A673 (cell line): ENCODE measurements around the gene PLEKHM1.
"Not testable (repeated sequence)": the region's sequence is repeated elsewhere in the genome, so short reads cannot be mapped to it uniquely, and the experiment has no call there.

Source experiments
- EZH2 ChIP-seq: fragments of 200-600 bp; sonication (generic); IDR thresholded peaks from 2 replicates; pipeline ENCODE4 v1.6.1; 2017; ENCODE audit warnings: borderline replicate concordance, low read depth, mild to moderate bottlenecking, mixed read lengths, antibody characterized with exemption, low read length; ENCODE audit not compliant: poor library complexity, severe bottlenecking
- TF ChIP-seq, protein P1 (sequence below): fragments of 300-800, 200-600 bp; sonication (generic); conservative IDR thresholded peaks from 2 replicates; pipeline ENCODE4 v1.5.1; 2017; ENCODE audit warnings: low read depth, mild to moderate bottlenecking, antibody characterized with exemption, low read length, moderate library complexity, mixed read lengths

DNA sequence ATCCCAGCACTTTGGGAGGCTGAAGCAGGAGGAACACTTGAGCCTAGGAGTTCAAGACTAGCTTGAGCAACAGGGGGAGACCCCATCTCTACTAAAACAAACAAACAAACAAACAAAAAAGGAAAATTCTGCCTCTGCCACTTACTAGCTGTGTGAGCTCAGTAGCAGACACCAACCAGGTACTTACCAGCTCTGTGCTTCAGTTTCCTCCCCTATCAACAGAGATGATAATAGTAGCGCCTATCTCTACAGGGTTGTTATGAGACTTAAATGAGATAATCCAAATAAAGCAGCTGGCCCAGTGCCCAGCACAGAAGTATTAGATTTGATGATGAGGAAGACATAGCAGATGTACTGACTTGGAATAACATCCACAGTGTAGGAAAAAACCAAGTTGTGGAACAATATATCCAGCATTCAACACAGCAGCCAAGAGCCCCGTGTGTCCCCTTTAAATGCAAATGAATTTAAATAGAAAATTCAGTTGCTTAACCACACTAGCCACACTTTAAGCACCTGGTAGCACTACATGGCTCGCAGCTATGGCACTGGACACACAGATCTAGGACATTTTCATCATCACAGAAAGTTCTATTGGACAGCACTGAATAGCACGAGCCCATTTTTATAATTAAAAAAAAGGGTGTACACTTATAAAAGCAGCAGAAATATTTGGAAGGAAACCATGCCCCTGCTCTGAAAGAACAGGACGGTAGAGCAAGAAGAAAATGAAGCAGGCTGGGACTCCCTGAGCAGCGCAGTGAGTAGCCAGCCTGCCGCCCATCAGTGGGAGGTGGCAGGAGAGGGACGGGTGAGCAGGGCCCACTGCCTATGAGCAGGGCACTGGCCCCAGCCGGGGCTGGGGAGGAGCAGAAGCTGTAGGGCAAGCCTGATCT lies 37.9 kb downstream of the PLEKHM1 start:
- TF ChIP-seq, protein P1, sequence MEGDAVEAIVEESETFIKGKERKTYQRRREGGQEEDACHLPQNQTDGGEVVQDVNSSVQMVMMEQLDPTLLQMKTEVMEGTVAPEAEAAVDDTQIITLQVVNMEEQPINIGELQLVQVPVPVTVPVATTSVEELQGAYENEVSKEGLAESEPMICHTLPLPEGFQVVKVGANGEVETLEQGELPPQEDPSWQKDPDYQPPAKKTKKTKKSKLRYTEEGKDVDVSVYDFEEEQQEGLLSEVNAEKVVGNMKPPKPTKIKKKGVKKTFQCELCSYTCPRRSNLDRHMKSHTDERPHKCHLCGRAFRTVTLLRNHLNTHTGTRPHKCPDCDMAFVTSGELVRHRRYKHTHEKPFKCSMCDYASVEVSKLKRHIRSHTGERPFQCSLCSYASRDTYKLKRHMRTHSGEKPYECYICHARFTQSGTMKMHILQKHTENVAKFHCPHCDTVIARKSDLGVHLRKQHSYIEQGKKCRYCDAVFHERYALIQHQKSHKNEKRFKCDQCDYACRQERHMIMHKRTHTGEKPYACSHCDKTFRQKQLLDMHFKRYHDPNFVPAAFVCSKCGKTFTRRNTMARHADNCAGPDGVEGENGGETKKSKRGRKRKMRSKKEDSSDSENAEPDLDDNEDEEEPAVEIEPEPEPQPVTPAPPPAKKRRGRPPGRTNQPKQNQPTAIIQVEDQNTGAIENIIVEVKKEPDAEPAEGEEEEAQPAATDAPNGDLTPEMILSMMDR, result not testable (repeated sequence)
- not testable (repeated sequence) for TF ChIP-seq EZH2
